ENCODE results near the gene MSRB2. TPM values are rescaled to one million over a fixed set of nuclear protein-coding genes. Genes with fewer than 3 reads are reported as not detected.

Gene MSRB2
- polyA plus RNA-seq, 1 donor from 2014 or later = 15.3 TPM

- Histone ChIP-seq H3F3A (ENCODE audit: insufficient read depth, low read length, poor library complexity, severe bottlenecking) (peaks cover 3% of the 10 kb centered on the region), H3K79me2 (replicated peaks; ENCODE audit: insufficient read depth, low read length) (peaks cover 9% of the 10 kb centered on the region), H2AFZ (ENCODE audit: low read depth, low read length) (no peak overlapping the region), H3K36me3 (ENCODE audit: insufficient read depth, low read length) (no peaks in the 10 kb centered on the region), H3K4me3 (ENCODE audit: low read length) (no peak overlapping the region), H3K9ac (ENCODE audit: low read length) (no peak overlapping the region), H4K20me1 (ENCODE audit: insufficient read depth) (no peaks in the 10 kb centered on the region), H3K9me2 (ENCODE audit: insufficient read depth, low read length) (no peaks in the 10 kb centered on the region), H3K4me2 (ENCODE audit: low read length) (no peak overlapping the region), H3K9me3 (ENCODE audit: low read length) (no peaks in the 10 kb centered on the region), H3K27ac (ENCODE audit: low read length) (no peak overlapping the region), H3K27me3 (ENCODE audit: insufficient read depth, low read depth, low read length) (no peaks in the 10 kb centered on the region)
- TF ChIP-seq RAD21 (conservative IDR thresholded peaks at IDR 0.05) = no peak
- no peak for TF ChIP-seq CTCF (IDR thresholded peaks at IDR 0.05; ENCODE audit: poor library complexity, severe bottlenecking)
- TF ChIP-seq POLR2AphosphoS5 (IDR thresholded peaks at IDR 0.05) = no peak
- TF ChIP-seq EP300 (conservative IDR thresholded peaks at IDR 0.05; ENCODE audit: poor library complexity, severe bottlenecking) = no peak
- TF ChIP-seq EZH2 (IDR thresholded peaks at IDR 0.05; ENCODE audit: borderline replicate concordance, insufficient read depth, low read length, poor library complexity, severe bottlenecking) = no peak
- TF ChIP-seq REST (IDR thresholded peaks at IDR 0.05; ENCODE audit: borderline replicate concordance) = no peak
- TF ChIP-seq SMC3 (conservative IDR thresholded peaks at IDR 0.05; ENCODE audit: poor library complexity) = no peak
- TF ChIP-seq MXI1 (conservative IDR thresholded peaks at IDR 0.05; ENCODE audit: poor library complexity, severe bottlenecking) = no peak
- TF ChIP-seq TAF1 (IDR thresholded peaks at IDR 0.05; ENCODE audit: low read depth) = no peak
Observed at GRCh38 chr10:23100331-23101030, 5.1 kb downstream of the MSRB2 start.

- Histone ChIP-seq H3K27me3 (ENCODE audit: insufficient read depth, low read depth, low read length) (no peaks in the 10 kb centered on the region), H3K4me3 (ENCODE audit: low read length) (no peak overlapping the region), H3F3A (ENCODE audit: insufficient read depth, low read length, poor library complexity, severe bottlenecking) (no peaks in the 10 kb centered on the region), H3K79me2 (replicated peaks; ENCODE audit: insufficient read depth, low read length) (no peaks in the 10 kb centered on the region), H3K4me2 (ENCODE audit: low read length) (no peak overlapping the region), H4K20me1 (ENCODE audit: insufficient read depth) (no peaks in the 10 kb centered on the region), H3K27ac (ENCODE audit: low read length) (no peak overlapping the region), H3K9ac (ENCODE audit: low read length) (no peak overlapping the region), H3K36me3 (ENCODE audit: insufficient read depth, low read length) (peaks cover 6% of the 10 kb centered on the region), H3K9me3 (ENCODE audit: low read length) (no peaks in the 10 kb centered on the region), H2AFZ (ENCODE audit: low read depth, low read length) (no peak overlapping the region), H3K9me2 (ENCODE audit: insufficient read depth, low read length) (no peaks in the 10 kb centered on the region)
- TF ChIP-seq SMC3 (conservative IDR thresholded peaks at IDR 0.05; ENCODE audit: poor library complexity) = no peak
- no peak for TF ChIP-seq REST (IDR thresholded peaks at IDR 0.05; ENCODE audit: borderline replicate concordance)
- no peak for TF ChIP-seq EP300 (conservative IDR thresholded peaks at IDR 0.05; ENCODE audit: poor library complexity, severe bottlenecking)
- no peak for TF ChIP-seq MXI1 (conservative IDR thresholded peaks at IDR 0.05; ENCODE audit: poor library complexity, severe bottlenecking)
- no peak for TF ChIP-seq EZH2 (IDR thresholded peaks at IDR 0.05; ENCODE audit: borderline replicate concordance, insufficient read depth, low read length, poor library complexity, severe bottlenecking)
- no peak for TF ChIP-seq POLR2AphosphoS5 (IDR thresholded peaks at IDR 0.05)
- no peak for TF ChIP-seq TAF1 (IDR thresholded peaks at IDR 0.05; ENCODE audit: low read depth)
- no peak for TF ChIP-seq CTCF (IDR thresholded peaks at IDR 0.05; ENCODE audit: poor library complexity, severe bottlenecking)
- no peak for TF ChIP-seq RAD21 (conservative IDR thresholded peaks at IDR 0.05)
Observed at GRCh38 chr10:23106331-23107072, 11.1 kb downstream of the MSRB2 start.

Measured in neural cell (in vitro differentiated cells).